GM18505 (cell line): ENCODE results near the gene EBF4.

ENCODE experiments used
- ATAC-seq: cut with Tn5 transposase; IDR thresholded peaks from one replicate; pipeline ENCODE4 v1.9.1; 2021; ENCODE audit not compliant: unreplicated experiment
- POLR2A ChIP-seq: IDR thresholded peaks from 4 replicates; pipeline ENCODE4 v1.6.1; 2011; ENCODE audit warnings: borderline replicate concordance; ENCODE audit not compliant: insufficient read depth, insufficient read length; ENCODE audit errors: extremely low read depth

Gene EBF4

DNA sequence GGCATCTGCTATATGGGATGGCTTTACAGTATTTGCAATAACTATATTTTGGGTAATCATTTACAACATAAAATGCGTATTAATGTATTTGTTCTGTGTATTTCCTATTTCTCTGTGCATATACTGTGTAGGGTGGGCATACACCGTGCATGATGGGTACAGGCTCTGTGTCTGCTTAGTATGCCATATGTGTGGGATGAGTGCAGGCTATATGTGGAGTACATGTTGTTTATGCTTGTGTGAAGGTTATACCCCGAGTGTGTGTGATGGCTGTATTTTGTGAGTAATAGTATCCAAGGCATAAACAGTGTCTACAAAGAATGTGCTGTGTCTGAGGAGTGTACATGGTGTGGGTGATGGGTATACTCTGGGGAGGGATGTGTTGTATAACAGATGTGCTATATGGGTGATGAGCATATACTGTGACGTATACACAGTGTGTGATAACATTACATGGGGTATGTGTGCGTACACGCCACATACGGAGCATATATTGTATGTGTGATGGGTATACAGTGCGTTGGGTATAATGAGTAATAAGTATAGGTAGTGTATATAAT, 55.2 kb downstream of the EBF4 start:
- no peak for TF ChIP-seq POLR2A
- no peak for ATAC-seq

DNA sequence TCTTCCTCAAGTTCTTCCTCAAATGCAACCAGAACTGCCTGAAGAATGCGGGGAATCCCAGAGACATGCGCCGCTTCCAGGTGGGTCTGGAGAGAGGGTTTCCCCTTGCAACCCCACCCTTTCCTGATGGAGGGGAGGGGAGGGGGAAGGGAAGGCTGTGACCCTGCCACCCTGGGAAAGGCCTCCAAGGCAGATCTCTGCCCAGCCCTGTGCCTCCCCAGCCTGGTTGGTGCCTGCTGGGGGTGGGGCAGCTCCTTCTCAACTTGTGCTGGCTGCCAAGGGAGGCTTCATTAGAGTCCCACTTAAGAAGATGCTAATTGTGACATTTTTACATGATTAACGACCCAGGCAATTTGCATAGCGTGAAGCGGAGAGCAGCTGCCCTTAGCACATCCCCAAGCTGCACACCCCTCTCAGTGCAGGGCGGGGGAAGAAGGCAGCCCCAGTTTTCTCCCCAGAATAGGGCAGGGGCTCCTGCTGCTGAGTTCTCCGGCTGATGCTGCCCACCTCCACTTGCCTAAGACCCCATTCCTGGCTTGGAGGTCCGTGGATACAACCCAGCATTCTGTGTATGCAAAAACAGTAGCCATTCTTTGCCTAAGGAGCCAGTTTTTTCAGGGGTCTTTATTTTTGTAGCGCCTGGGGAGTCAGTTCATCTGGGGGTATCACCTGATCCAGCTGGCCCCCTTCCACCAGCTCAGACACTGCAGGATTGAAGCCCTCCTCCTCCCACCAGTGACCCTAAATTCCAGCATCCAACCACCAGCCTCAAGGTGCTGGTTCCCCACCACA, 56.2 kb downstream of the EBF4 start:
- ATAC-seq: no peak
- TF ChIP-seq POLR2A: no peak

- ATAC-seq: no peak
- TF ChIP-seq POLR2A: no peak
These were observed 56.9 kb downstream of the EBF4 start for GRCh38 chr20:2749343-2749950.

DNA sequence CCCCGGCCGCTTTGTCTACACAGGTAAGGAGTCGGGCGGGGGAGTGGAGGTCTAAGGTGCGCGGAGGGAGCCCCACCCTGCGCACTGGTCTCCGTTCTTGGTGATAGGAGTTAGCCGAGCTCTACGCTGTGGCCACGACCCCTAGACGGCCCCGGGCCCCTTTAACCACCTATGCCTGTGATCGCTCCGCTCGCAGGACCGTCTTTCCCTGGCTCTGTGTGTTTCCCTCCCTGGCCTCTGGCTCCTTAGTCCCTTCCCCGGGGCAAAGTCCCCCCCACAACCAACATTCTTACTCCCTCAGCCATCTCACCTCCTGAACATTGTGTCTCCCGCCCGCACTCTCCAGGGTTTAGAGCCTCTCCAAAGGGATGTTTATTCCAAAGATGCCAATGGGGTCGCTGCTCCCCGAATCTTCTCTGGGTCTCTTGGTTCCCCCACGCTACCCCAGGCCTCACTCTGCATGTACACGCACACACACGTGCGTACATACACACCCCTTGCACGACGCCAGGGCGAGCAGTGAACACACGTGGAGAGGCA, 57.4 kb downstream of the EBF4 start:
- no peak for ATAC-seq
- TF ChIP-seq POLR2A: no peak

DNA sequence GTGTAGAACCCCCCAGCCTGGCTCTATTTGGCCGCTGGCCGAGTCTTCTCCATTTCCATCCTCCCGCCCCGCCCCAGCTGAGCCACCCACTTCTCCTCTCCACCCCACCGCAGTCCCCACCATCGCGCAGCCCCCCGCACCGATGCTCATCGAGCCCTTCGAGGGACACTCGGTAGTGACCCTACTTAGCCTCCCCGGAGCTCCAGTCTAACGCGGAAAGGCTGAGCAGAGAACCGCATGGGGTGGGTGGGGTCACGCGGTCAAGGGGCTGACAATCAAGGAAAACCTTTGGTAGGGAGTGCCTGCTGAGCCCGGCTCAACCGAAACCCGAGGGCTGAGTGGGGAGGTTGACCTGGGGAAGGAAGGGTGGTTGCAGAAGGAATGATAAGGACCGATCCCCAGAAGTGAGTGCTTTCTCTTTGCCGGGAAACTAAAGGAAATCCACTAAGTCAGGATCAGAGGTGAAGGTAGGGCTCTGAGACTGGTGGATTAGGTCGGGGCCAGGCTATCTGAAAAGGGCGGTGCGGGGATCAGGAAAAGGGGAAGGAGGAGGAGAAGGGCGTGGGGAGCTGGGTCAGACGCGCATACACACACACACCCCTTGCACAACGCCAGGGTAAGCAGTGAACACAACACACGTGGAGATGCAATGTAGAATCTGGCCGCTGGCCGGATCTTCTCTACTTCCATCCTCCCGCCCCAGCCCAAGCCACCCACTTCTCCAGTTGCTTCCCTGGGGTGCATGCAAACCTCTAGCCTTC, 58.1 kb downstream of the EBF4 start:
- no peak for TF ChIP-seq POLR2A

DNA sequence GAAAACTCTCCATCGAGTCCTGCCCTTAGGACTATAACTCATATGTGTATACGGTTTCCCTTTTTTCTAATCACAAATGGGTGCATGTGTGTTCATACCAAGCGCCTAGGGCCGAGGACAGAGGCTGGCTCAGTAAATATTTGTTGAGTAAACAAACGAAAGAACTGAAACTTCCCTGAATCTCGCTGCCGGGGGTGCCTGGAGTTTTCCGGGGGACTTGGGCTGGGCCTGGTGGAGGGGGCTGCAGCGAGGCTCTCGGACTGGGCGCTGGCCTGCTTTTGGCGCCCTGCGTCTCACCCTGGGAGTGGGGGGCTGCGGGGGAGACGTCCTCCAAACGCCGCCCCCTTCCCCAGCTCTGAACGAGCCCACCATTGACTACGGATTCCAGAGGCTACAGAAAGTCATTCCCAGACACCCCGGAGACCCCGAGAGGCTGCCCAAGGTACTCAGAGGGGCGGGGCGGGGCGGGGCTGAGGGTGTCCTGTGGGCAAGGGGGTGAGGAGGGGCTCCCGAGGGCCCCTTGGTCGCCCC, 58.8 kb downstream of the EBF4 start:
- ATAC-seq: no peak
- TF ChIP-seq POLR2A: no peak

More for the DNA sequence above, 58.1 kb downstream of the EBF4 start:
- no peak for ATAC-seq

DNA sequence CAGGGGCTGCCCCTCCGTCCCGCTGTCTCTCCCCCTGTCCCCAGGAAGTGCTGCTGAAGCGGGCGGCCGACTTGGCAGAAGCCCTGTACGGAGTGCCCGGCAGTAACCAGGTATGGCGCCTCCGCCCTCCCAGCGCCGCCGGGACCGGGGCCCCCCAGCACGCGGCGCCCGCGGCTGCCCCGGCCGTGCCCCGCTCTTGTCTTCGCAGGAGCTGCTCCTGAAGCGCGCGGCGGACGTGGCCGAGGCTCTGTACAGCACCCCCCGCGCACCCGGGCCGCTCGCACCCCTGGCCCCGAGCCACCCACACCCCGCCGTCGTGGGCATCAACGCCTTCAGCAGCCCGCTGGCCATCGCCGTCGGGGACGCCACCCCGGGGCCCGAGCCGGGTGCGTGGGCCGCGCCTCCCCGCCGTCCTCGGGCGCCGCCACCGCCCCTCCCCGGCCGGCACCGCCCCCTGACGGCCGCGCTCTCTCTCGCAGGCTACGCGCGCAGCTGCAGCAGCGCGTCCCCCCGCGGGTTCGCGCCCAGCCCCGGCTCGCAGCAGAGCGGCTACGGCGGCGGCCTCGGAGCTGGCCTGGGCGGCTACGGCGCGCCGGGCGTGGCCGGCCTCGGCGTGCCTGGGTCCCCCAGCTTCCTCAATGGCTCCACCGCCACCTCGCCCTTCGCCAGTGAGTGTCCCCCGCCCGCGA, 59.4 kb downstream of the EBF4 start:
- no peak for TF ChIP-seq POLR2A
- no peak for ATAC-seq

- no peak for TF ChIP-seq POLR2A
- ATAC-seq: no peak
These were observed 60.2 kb downstream of the EBF4 start for GRCh38 chr20:2752567-2753460.

GRCh38 chr20:2753461-2754040, 61.0 kb downstream of the EBF4 start:
- TF ChIP-seq POLR2A: no peak
- no peak for ATAC-seq

DNA sequence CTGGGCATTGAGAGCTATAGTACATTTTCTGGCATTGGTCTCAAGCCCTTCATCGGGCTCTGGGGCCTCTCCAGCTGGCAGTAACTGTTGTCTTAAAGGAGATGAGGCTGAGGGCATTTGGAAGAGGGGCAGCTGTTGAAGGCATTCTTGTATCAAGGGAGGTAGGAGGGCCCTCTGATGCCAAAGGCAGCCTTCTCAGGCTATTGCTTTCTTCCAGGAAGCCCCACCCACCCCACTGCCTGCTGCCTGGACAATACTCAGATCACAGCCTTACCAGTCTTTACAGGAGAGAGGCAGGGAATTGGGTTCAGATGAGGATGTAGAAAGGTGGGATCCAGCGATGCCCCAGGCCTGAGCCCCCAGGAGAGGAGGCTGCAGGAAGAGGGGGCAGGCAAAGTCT, 61.8 kb downstream of the EBF4 start:
- no peak for TF ChIP-seq POLR2A
- ATAC-seq: no peak

GRCh38 chr20:2755451-2756055, 63.0 kb downstream of the EBF4 start:
- no peak for ATAC-seq
- TF ChIP-seq POLR2A: no peak
